K562 (cell line): ENCODE measurements around the gene SPRY2. TPM values are rescaled to one million over a fixed set of nuclear protein-coding genes. Genes with fewer than 3 reads are reported as not detected.

Experiments used
- CHD4 ChIP-seq: fragments of 200-600 bp; sonication (generic); IDR thresholded peaks from 3 replicates; pipeline ENCODE4 v1.6.1; 2012; ENCODE audit warnings: low read depth, mild to moderate bottlenecking, mixed read lengths, low read length, inconsistent platforms; ENCODE audit not compliant: insufficient read depth, insufficient replicate concordance, poor library complexity, severe bottlenecking
- EGR1 ChIP-seq: fragments of 450-650 bp; conservative IDR thresholded peaks from 2 replicates; pipeline ENCODE4 v1.6.1; 2017; ENCODE audit warnings: mild to moderate bottlenecking
- ILK ChIP-seq: fragments of 450-650 bp; IDR thresholded peaks from 2 replicates; pipeline ENCODE4 v1.6.1; 2016; ENCODE audit warnings: missing genetic modification characterization, low read depth, mild to moderate bottlenecking, missing compliant biosample characterization, moderate library complexity, borderline replicate concordance
- LCOR ChIP-seq: sonication (generic); formaldehyde crosslinking; IDR thresholded peaks from 2 replicates; pipeline ENCODE4 v1.8.0; 2022; ENCODE audit warnings: mild to moderate bottlenecking, missing genetic modification reagents
- NFE2L1 ChIP-seq: fragments of 450-650 bp; IDR thresholded peaks from 2 replicates; pipeline ENCODE4 v1.6.1; 2016; ENCODE audit warnings: missing genetic modification characterization, low read depth, mild to moderate bottlenecking, missing compliant biosample characterization, moderate library complexity, borderline replicate concordance
- SUPT5H ChIP-seq: fragments of 450-650 bp; IDR thresholded peaks from 2 replicates; pipeline ENCODE4 v1.6.1; 2016
- polyA plus RNA-seq, 8 experiments: library from polyadenylated mRNA; depleted of rRNA in 4 of 8; stranded (reverse) in 5 of 8; unstranded in 3 of 8; fragments of >200 nt; fragmentation: Nextera tagmentation in 2 of 8; fragmentation: Illumina TruSeq in 1 of 8; extraction: Ambion mirVana in 2 of 8; extraction: Trizol in 1 of 8; gene quantifications; 2 replicates each; pipeline versions ENCODE4 v1.2.1 to v1.2.3, GENCODE V29; 2011 to 2014; ENCODE audit warnings: inconsistent platforms in 1 of 8, missing spikeins in 1 of 8
- total RNA-seq, 7 experiments: library from RNA; depleted of rRNA in 6 of 7; stranded (reverse); fragments of >200 nt in 6 of 7; fragmentation: Illumina TruSeq in 2 of 7; extraction: Trizol in 2 of 7; gene quantifications; 2 replicates each; pipeline versions ENCODE4 v1.2.1 to v1.2.3, GENCODE V29; 2011 to 2021; ENCODE audit warnings: low replicate concordance in 1 of 7
- TF ChIP-seq, protein P1 (sequence below): fragments of 450-650 bp; formaldehyde crosslinking; conservative IDR thresholded peaks from 2 replicates; pipeline ENCODE4 v1.4.0; 2022; ENCODE audit warnings: mild to moderate bottlenecking, missing genetic modification characterization
- TF ChIP-seq, protein P2 (sequence below): fragments of 250-450 bp; sonication (Bioruptor Pico); IDR thresholded peaks from 2 replicates; pipeline ENCODE4 v1.4.0; 2020; ENCODE audit warnings: mild to moderate bottlenecking
- TF ChIP-seq, protein P3 (sequence below): sonication (generic); formaldehyde crosslinking; IDR thresholded peaks from 2 replicates; pipeline ENCODE4 v1.8.1; 2022; ENCODE audit warnings: missing genetic modification reagents

The SPRY2 gene
- total and polyA plus RNA-seq, 9 of the 15 experiments (the other 6 are each of a cell fraction or from before 2014, with no cell fraction given) = 1.8 to 7.8 (median 3.4) TPM

DNA sequence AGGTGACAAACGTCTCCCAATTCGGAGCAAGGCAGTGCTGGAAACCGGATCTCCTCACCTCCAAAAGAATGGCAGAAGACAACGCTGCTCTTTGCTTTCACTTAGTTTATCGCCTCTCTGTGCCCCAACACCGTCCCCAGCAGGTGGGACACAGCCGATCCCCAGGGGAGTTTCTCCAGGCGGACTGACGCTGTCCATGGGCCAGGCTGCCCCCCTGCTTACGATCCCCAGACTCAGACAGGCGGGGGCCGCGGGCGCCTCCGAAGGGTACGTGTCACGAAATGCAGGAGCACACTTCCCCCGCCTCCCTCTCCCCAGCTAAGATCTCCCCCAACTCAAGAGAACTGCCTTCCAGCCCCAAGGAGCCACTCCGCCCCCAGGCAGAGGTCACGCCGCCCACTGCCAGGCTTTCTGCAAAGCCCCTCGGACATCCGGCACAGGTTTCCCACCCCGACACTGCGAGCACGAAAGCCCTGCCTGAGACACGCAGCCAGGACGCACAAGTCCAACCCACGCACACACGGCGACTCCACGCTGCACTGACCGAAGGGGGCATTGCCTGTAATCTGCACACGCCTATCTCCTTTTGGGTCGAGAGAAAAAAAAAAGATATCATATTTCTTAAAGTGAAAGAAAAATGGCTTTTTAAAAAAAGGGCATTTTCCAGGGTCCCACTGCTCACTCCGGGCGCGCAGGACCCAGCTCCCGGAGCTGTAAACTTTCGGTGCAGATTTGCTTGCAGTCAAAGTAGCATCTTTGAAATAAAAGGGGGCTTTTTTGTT lies 2.0 kb downstream of the SPRY2 start (continued):
- TF ChIP-seq, protein P1, sequence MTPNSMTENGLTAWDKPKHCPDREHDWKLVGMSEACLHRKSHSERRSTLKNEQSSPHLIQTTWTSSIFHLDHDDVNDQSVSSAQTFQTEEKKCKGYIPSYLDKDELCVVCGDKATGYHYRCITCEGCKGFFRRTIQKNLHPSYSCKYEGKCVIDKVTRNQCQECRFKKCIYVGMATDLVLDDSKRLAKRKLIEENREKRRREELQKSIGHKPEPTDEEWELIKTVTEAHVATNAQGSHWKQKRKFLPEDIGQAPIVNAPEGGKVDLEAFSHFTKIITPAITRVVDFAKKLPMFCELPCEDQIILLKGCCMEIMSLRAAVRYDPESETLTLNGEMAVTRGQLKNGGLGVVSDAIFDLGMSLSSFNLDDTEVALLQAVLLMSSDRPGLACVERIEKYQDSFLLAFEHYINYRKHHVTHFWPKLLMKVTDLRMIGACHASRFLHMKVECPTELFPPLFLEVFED = no peak
- TF ChIP-seq EGR1 = peak; percentile 81
- TF ChIP-seq, protein P2, sequence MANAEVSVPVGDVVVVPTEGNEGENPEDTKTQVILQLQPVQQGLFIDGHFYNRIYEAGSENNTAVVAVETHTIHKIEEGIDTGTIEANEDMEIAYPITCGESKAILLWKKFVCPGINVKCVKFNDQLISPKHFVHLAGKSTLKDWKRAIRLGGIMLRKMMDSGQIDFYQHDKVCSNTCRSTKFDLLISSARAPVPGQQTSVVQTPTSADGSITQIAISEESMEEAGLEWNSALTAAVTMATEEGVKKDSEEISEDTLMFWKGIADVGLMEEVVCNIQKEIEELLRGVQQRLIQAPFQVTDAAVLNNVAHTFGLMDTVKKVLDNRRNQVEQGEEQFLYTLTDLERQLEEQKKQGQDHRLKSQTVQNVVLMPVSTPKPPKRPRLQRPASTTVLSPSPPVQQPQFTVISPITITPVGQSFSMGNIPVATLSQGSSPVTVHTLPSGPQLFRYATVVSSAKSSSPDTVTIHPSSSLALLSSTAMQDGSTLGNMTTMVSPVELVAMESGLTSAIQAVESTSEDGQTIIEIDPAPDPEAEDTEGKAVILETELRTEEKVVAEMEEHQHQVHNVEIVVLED (CRISPR knock-in tag) = peak; percentile 66; the same call in 1 of the 2 replicates
- no peak for TF ChIP-seq NFE2L1
- TF ChIP-seq, protein P3, sequence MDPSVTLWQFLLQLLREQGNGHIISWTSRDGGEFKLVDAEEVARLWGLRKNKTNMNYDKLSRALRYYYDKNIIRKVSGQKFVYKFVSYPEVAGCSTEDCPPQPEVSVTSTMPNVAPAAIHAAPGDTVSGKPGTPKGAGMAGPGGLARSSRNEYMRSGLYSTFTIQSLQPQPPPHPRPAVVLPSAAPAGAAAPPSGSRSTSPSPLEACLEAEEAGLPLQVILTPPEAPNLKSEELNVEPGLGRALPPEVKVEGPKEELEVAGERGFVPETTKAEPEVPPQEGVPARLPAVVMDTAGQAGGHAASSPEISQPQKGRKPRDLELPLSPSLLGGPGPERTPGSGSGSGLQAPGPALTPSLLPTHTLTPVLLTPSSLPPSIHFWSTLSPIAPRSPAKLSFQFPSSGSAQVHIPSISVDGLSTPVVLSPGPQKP (CRISPR knock-in tag) = no peak
- TF ChIP-seq ILK (tag) = no peak
- TF ChIP-seq LCOR = no peak
- no peak for TF ChIP-seq SUPT5H
- no peak for TF ChIP-seq CHD4
